Measurements from ENCODE around the gene ROCK1.
A peak's percentile ranks its signal among the peaks of the same experiment; 100 is the strongest.
"Not testable (repeated sequence)": the region's sequence is repeated elsewhere in the genome, so short reads cannot be mapped to it uniquely, and the experiment has no call there.

The ROCK1 gene

GRCh38 chr18:21054252-21054821 is 57.3 kb downstream of the ROCK1 start:
- Mint-ChIP-seq H3K36me3 (peaks cover 4% of the 10 kb centered on the region), H3K4me1 (peaks cover 12% of the 10 kb centered on the region), H3K4me3 (no peak overlapping the region), H3K27ac (no peak overlapping the region), H3K27me3 (no peaks in the 10 kb centered on the region), H3K9me3 (no peaks in the 10 kb centered on the region)
- DNase-seq (ENCODE audit: low spot score in 2 of 2) (no peak), ATAC-seq (ENCODE audit: low read depth) (peak; percentile 60)

GRCh38 chr18:21053127-21053526 is 58.5 kb downstream of the ROCK1 start:
- no peaks in the 10 kb centered on the region for H3K9me3 Mint-ChIP-seq
- H3K4me3 Mint-ChIP-seq: no peak overlapping the region
- peaks cover 12% of the 10 kb centered on the region for H3K4me1 Mint-ChIP-seq
- DNase-seq (ENCODE audit: low spot score in 2 of 2): no peak
- peaks cover 5% of the 10 kb centered on the region for H3K36me3 Mint-ChIP-seq
- no peaks in the 10 kb centered on the region for H3K27me3 Mint-ChIP-seq
- no peak overlapping the region for H3K27ac Mint-ChIP-seq
- ATAC-seq (ENCODE audit: low read depth): no peak

- peaks cover 8% of the 10 kb centered on the region for H3K36me3 Mint-ChIP-seq
- H3K27me3 Mint-ChIP-seq: no peaks in the 10 kb centered on the region
- H3K27ac Mint-ChIP-seq: no peak overlapping the region
- no peak for DNase-seq (ENCODE audit: low spot score in 2 of 2)
- no peaks in the 10 kb centered on the region for H3K9me3 Mint-ChIP-seq
- no peak for ATAC-seq (ENCODE audit: low read depth)
- no peak overlapping the region for H3K4me3 Mint-ChIP-seq
- peaks cover 12% of the 10 kb centered on the region for H3K4me1 Mint-ChIP-seq
Observed at GRCh38 chr18:21052385-21052784, 59.2 kb downstream of the ROCK1 start.

- H3K4me3 Mint-ChIP-seq: no peak overlapping the region
- ATAC-seq (ENCODE audit: low read depth): no peak
- H3K9me3 Mint-ChIP-seq: no peaks in the 10 kb centered on the region
- no peaks in the 10 kb centered on the region for H3K27me3 Mint-ChIP-seq
- peaks cover 12% of the 10 kb centered on the region for H3K4me1 Mint-ChIP-seq
- DNase-seq (ENCODE audit: low spot score in 2 of 2): no peak
- H3K27ac Mint-ChIP-seq: peak overlapping the region; percentile 60
- peaks cover 8% of the 10 kb centered on the region for H3K36me3 Mint-ChIP-seq
Observed at GRCh38 chr18:21051620-21052019, 60.0 kb downstream of the ROCK1 start.

- Mint-ChIP-seq H3K27ac (peak overlapping the region; percentile 85), H3K36me3 (peaks cover 8% of the 10 kb centered on the region), H3K4me1 (peaks cover 12% of the 10 kb centered on the region), H3K4me3 (no peak overlapping the region), H3K9me3 (no peaks in the 10 kb centered on the region), H3K27me3 (no peaks in the 10 kb centered on the region)
- DNase-seq (ENCODE audit: low spot score in 2 of 2): no peak
- ATAC-seq (ENCODE audit: low read depth): no peak
Observed at GRCh38 chr18:21049306-21049705, 62.3 kb downstream of the ROCK1 start.

GRCh38 chr18:21047126-21047525 is 64.5 kb downstream of the ROCK1 start:
- DNase-seq (ENCODE audit: low spot score in 2 of 2) (no peak), ATAC-seq (ENCODE audit: low read depth) (no peak)
- Mint-ChIP-seq H3K27ac (peak overlapping the region; percentile 60), H3K36me3 (peaks cover 10% of the 10 kb centered on the region), H3K27me3 (no peaks in the 10 kb centered on the region), H3K4me3 (no peak overlapping the region), H3K9me3 (no peaks in the 10 kb centered on the region), H3K4me1 (peaks cover 12% of the 10 kb centered on the region)

- ATAC-seq (ENCODE audit: low read depth): no peak
- no peak overlapping the region for H3K27ac Mint-ChIP-seq
- H3K9me3 Mint-ChIP-seq: no peaks in the 10 kb centered on the region
- H3K27me3 Mint-ChIP-seq: no peaks in the 10 kb centered on the region
- peaks cover 16% of the 10 kb centered on the region for H3K36me3 Mint-ChIP-seq
- DNase-seq (ENCODE audit: low spot score in 2 of 2): no peak
- no peaks in the 10 kb centered on the region for H3K4me1 Mint-ChIP-seq
- H3K4me3 Mint-ChIP-seq: no peak overlapping the region
Observed at GRCh38 chr18:21040466-21040865, 71.1 kb downstream of the ROCK1 start.

- DNase-seq (ENCODE audit: low spot score in 2 of 2) (no peak), ATAC-seq (ENCODE audit: low read depth) (no peak)
- peaks cover 5% of the 10 kb centered on the region for H3K4me1 Mint-ChIP-seq
- no peaks in the 10 kb centered on the region for H3K27me3 Mint-ChIP-seq
- H3K4me3 Mint-ChIP-seq: no peak overlapping the region
- H3K36me3 Mint-ChIP-seq: peaks cover 25% of the 10 kb centered on the region
- peak overlapping the region; percentile 58 for H3K27ac Mint-ChIP-seq
- no peaks in the 10 kb centered on the region for H3K9me3 Mint-ChIP-seq
Observed at GRCh38 chr18:21038201-21038600, 73.4 kb downstream of the ROCK1 start.

GRCh38 chr18:21031845-21032244 is 79.8 kb downstream of the ROCK1 start:
- no peak overlapping the region for H3K4me3 Mint-ChIP-seq
- H3K27ac Mint-ChIP-seq: peak overlapping the region; percentile 28
- ATAC-seq (ENCODE audit: low read depth) (no peak), DNase-seq (ENCODE audit: low spot score in 2 of 2) (no peak)
- H3K36me3 Mint-ChIP-seq: peaks cover 35% of the 10 kb centered on the region
- H3K27me3 Mint-ChIP-seq: no peaks in the 10 kb centered on the region
- H3K4me1 Mint-ChIP-seq: peaks cover 10% of the 10 kb centered on the region
- peaks cover 8% of the 10 kb centered on the region for H3K9me3 Mint-ChIP-seq

- H3K4me3 Mint-ChIP-seq; DNase-seq (ENCODE audit: low spot score in 2 of 2); H3K27ac Mint-ChIP-seq; ATAC-seq (ENCODE audit: low read depth); H3K27me3 Mint-ChIP-seq; H3K4me1 Mint-ChIP-seq; H3K9me3 Mint-ChIP-seq: not testable (repeated sequence)
- H3K36me3 Mint-ChIP-seq: peaks cover 40% of the 10 kb centered on the region
Observed at GRCh38 chr18:21018257-21018656, 93.4 kb downstream of the ROCK1 start.

- ATAC-seq (ENCODE audit: low read depth) (no peak), DNase-seq (ENCODE audit: low spot score in 2 of 2) (no peak)
- Mint-ChIP-seq H3K9me3 (peaks cover 5% of the 10 kb centered on the region), H3K4me1 (no peaks in the 10 kb centered on the region), H3K36me3 (peaks cover 50% of the 10 kb centered on the region), H3K27me3 (no peaks in the 10 kb centered on the region), H3K4me3 (no peak overlapping the region), H3K27ac (peak overlapping the region; percentile 29)
Observed at GRCh38 chr18:21012308-21012707, 99.3 kb downstream of the ROCK1 start.

GRCh38 chr18:21004726-21005125 is 106.9 kb downstream of the ROCK1 start:
- ATAC-seq (ENCODE audit: low read depth) (no peak), DNase-seq (ENCODE audit: low spot score in 2 of 2) (no peak)
- Mint-ChIP-seq H3K4me3 (no peak overlapping the region), H3K36me3 (peaks cover 21% of the 10 kb centered on the region), H3K27me3 (no peaks in the 10 kb centered on the region), H3K27ac (peak overlapping the region; percentile 15), H3K9me3 (no peaks in the 10 kb centered on the region), H3K4me1 (no peaks in the 10 kb centered on the region)

- DNase-seq (ENCODE audit: low spot score in 2 of 2) (no peak), ATAC-seq (ENCODE audit: low read depth) (no peak)
- H3K9me3 Mint-ChIP-seq: no peaks in the 10 kb centered on the region
- H3K27ac Mint-ChIP-seq: no peak overlapping the region
- peaks cover 8% of the 10 kb centered on the region for H3K4me1 Mint-ChIP-seq
- H3K27me3 Mint-ChIP-seq: no peaks in the 10 kb centered on the region
- H3K36me3 Mint-ChIP-seq: peaks cover 25% of the 10 kb centered on the region
- no peak overlapping the region for H3K4me3 Mint-ChIP-seq
Observed at GRCh38 chr18:21000667-21001066, 110.9 kb downstream of the ROCK1 start.

- peak overlapping the region; percentile 67 for H3K27ac Mint-ChIP-seq
- DNase-seq (ENCODE audit: low spot score in 2 of 2): no peak
- peaks cover 29% of the 10 kb centered on the region for H3K36me3 Mint-ChIP-seq
- H3K27me3 Mint-ChIP-seq: no peaks in the 10 kb centered on the region
- H3K4me1 Mint-ChIP-seq: peaks cover 10% of the 10 kb centered on the region
- no peaks in the 10 kb centered on the region for H3K9me3 Mint-ChIP-seq
- no peak overlapping the region for H3K4me3 Mint-ChIP-seq
- ATAC-seq (ENCODE audit: low read depth): no peak
Observed at GRCh38 chr18:20997371-20997770, 114.2 kb downstream of the ROCK1 start.

GRCh38 chr18:20996418-20996817 is 115.2 kb downstream of the ROCK1 start:
- no peaks in the 10 kb centered on the region for H3K9me3 Mint-ChIP-seq
- peaks cover 10% of the 10 kb centered on the region for H3K4me1 Mint-ChIP-seq
- no peaks in the 10 kb centered on the region for H3K27me3 Mint-ChIP-seq
- DNase-seq (ENCODE audit: low spot score in 2 of 2) (no peak), ATAC-seq (ENCODE audit: low read depth) (no peak)
- peaks cover 34% of the 10 kb centered on the region for H3K36me3 Mint-ChIP-seq
- H3K27ac Mint-ChIP-seq: peak overlapping the region; percentile 67
- no peak overlapping the region for H3K4me3 Mint-ChIP-seq

Data from memory B cell (primary cell).